Neural progenitor cell (in vitro differentiated cells): Measurements from ENCODE around the gene CANT1. TPM values are rescaled to one million over a fixed set of nuclear protein-coding genes. Genes with fewer than 3 reads are reported as not detected.

Experiments used
- DNase-seq: peaks from one replicate; pipeline ENCODE4 v3.0.0-alpha.2; 2016; ENCODE audit warnings: low spot score
- H2AFZ ChIP-seq: fragments of 200-600 bp; sonication (generic); replicated peaks from 2 replicates; pipeline ENCODE4 v1.6.1; 2016; ENCODE audit warnings: antibody characterized with exemption
- H3F3A ChIP-seq: fragments of 200-600 bp; sonication (generic); 2 replicates; pipeline ENCODE4 v1.6.1; 2016; ENCODE audit warnings: antibody characterized with exemption, low read depth
- H3K27ac ChIP-seq: fragments of 200-600 bp; sonication (generic); 2 replicates; pipeline ENCODE4 v1.5.1; 2016; ENCODE audit warnings: mild to moderate bottlenecking
- H3K27me3 ChIP-seq: fragments of 200-600 bp; sonication (generic); 2 replicates; pipeline ENCODE4 v1.6.1; 2016; ENCODE audit warnings: mild to moderate bottlenecking, moderate library complexity
- H3K36me3 ChIP-seq: fragments of 200-600 bp; sonication (generic); 2 replicates; pipeline ENCODE4 v1.5.1; 2016
- H3K4me1 ChIP-seq: fragments of 200-600 bp; sonication (generic); 2 replicates; pipeline ENCODE4 v1.6.1; 2016; ENCODE audit warnings: mixed run types
- H3K4me2 ChIP-seq: fragments of 200-600 bp; sonication (generic); 2 replicates; pipeline ENCODE4 v1.6.1; 2016
- H3K4me3 ChIP-seq: fragments of 200-600 bp; sonication (generic); 2 replicates; pipeline ENCODE4 v1.5.1; 2016
- H3K79me2 ChIP-seq: fragments of 200-600 bp; sonication (generic); 2 replicates; pipeline ENCODE4 v1.6.1; 2016; ENCODE audit warnings: low read depth
- H3K9ac ChIP-seq: fragments of 200-600 bp; sonication (generic); 2 replicates; pipeline ENCODE4 v1.6.1; 2016
- H3K9me3 ChIP-seq: fragments of 200-600 bp; sonication (generic); 2 replicates; pipeline ENCODE4 v1.5.1; 2016; ENCODE audit warnings: low read depth
- H4K20me1 ChIP-seq: fragments of 200-600 bp; sonication (generic); 2 replicates; pipeline ENCODE4 v1.6.1; 2016; ENCODE audit warnings: low read depth
- H3K27ac Mint-ChIP-seq: 3 replicates; pipeline ENCODE4 v1.8.0; 2021; ENCODE audit warnings: mixed read lengths
- H3K27me3 Mint-ChIP-seq: 2 replicates; pipeline ENCODE4 v1.8.0; 2022; ENCODE audit warnings: low read depth, mild to moderate bottlenecking, inconsistent platforms, moderate library complexity, mixed read lengths; ENCODE audit not compliant: insufficient read depth
- H3K36me3 Mint-ChIP-seq: 3 replicates; pipeline ENCODE4 v1.8.0; 2021; ENCODE audit warnings: mixed read lengths
- H3K4me1 Mint-ChIP-seq: 3 replicates; pipeline ENCODE4 v1.8.0; 2021; ENCODE audit warnings: mixed read lengths
- H3K4me3 Mint-ChIP-seq: 3 replicates; pipeline ENCODE4 v1.8.0; 2021; ENCODE audit warnings: mild to moderate bottlenecking, moderate library complexity, mixed read lengths
- H3K9me3 Mint-ChIP-seq: 3 replicates; pipeline ENCODE4 v1.8.0; 2020; ENCODE audit warnings: mixed read lengths
- CTCF ChIP-seq: fragments of 200-600 bp; sonication (generic); IDR thresholded peaks from 2 replicates; pipeline ENCODE4 v1.5.1; 2017; ENCODE audit warnings: antibody characterized with exemption, mild to moderate bottlenecking
- EZH2 ChIP-seq: fragments of 200-600 bp; sonication (generic); IDR thresholded peaks from 2 replicates; pipeline ENCODE4 v1.6.1; 2017; ENCODE audit warnings: antibody characterized with exemption, mild to moderate bottlenecking, moderate library complexity
- EZH2phosphoT487 ChIP-seq: fragments of 200-600 bp; sonication (generic); IDR thresholded peaks from 2 replicates; pipeline ENCODE4 v1.6.1; 2017; ENCODE audit warnings: antibody characterized with exemption
- total RNA-seq: library from RNA; depleted of rRNA; stranded (reverse); fragments of >200 nt; gene quantifications from 2 replicates; pipeline ENCODE4 v1.2.3, GENCODE V29; 2015; ENCODE audit warnings: low replicate concordance

CANT1 gene
- total RNA-seq, 1 donor from 2014 or later: 24.3 TPM

DNA sequence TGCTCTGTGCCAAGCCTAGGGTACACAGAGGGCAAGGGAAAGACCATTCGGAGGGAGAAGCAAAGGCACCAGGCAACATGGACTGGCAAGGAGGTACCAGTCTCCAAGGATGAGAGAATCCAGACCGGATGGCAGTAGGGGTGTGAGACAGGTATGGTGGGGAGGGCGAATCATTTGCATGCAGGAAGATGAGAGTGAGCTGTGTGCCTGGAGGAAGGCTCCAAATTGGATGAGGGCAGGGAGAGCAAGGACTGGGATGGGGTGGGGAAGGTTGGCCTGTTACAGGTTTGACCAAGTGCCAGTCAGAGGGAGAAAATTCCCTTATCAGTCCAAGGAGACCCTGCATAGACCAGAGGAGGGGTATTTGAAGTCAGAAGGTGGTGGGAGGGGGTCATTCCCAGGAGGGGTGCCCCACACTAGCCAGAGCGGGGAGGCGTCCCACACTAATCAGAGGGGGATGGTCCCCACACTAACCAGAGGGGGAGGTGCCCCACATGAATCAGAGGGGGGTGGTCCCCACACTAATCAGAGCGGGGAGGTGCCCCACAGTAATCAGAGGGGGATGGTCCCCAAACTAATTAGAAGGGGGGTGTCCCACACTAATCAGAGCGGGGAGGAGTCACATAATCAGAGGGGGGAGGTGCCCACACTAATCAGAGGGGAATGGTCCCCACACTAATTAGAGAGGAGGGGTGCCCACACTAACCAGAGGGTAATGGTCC lies 737 bp downstream of the CANT1 start:
- no peak for DNase-seq
- Histone ChIP-seq H2AFZ (peak overlapping the region; percentile 51), H3K4me2 (peak overlapping the region; percentile 98), H3K9me3 (peaks cover 6% of the 10 kb centered on the region), H3K79me2 (peaks cover 32% of the 10 kb centered on the region), H3K9ac (peak overlapping the region; percentile 84), H4K20me1 (peaks cover 34% of the 10 kb centered on the region), H3K27ac (no peak overlapping the region), H3F3A (no peaks in the 10 kb centered on the region), H3K36me3 (no peaks in the 10 kb centered on the region), H3K27me3 (no peaks in the 10 kb centered on the region), H3K4me1 (peaks cover 8% of the 10 kb centered on the region), H3K4me3 (peak overlapping the region; percentile 98)
- H3K4me1 Mint-ChIP-seq: peaks cover 27% of the 10 kb centered on the region
- peak overlapping the region; percentile 26 for H3K27ac Mint-ChIP-seq
- H3K4me3 Mint-ChIP-seq: peak overlapping the region; percentile 96
- peaks cover 18% of the 10 kb centered on the region for H3K9me3 Mint-ChIP-seq
- H3K36me3 Mint-ChIP-seq: no peaks in the 10 kb centered on the region
- no peak for TF ChIP-seq EZH2
- TF ChIP-seq CTCF: no peak
- no peak for TF ChIP-seq EZH2phosphoT487
- peaks cover 18% of the 10 kb centered on the region for H3K27me3 Mint-ChIP-seq

- H3K27ac ChIP-seq: no peak overlapping the region
- peak overlapping the region; percentile 51 for H3K27ac Mint-ChIP-seq
- H3K9me3 Mint-ChIP-seq: peaks cover 11% of the 10 kb centered on the region
- H4K20me1 ChIP-seq: peaks cover 44% of the 10 kb centered on the region
- no peaks in the 10 kb centered on the region for H3K36me3 Mint-ChIP-seq
- no peak overlapping the region for H3K4me2 ChIP-seq
- DNase-seq: no peak
- peak overlapping the region; percentile 96 for H3K4me3 Mint-ChIP-seq
- TF ChIP-seq CTCF (no peak), EZH2phosphoT487 (no peak), EZH2 (no peak)
- no peaks in the 10 kb centered on the region for H3K36me3 ChIP-seq
- no peaks in the 10 kb centered on the region for H3F3A ChIP-seq
- no peak overlapping the region for H3K4me3 ChIP-seq
- H3K27me3 ChIP-seq: no peaks in the 10 kb centered on the region
- H3K4me1 Mint-ChIP-seq: peaks cover 31% of the 10 kb centered on the region
- H3K27me3 Mint-ChIP-seq: peaks cover 15% of the 10 kb centered on the region
- no peaks in the 10 kb centered on the region for H3K9me3 ChIP-seq
- peaks cover 11% of the 10 kb centered on the region for H3K4me1 ChIP-seq
- no peak overlapping the region for H3K9ac ChIP-seq
- H3K79me2 ChIP-seq: peaks cover 32% of the 10 kb centered on the region
- no peak overlapping the region for H2AFZ ChIP-seq
Measured at GRCh38 chr17:79007504-79008381, 1.8 kb downstream of the CANT1 start.

GRCh38 chr17:79006794-79007503 lies 2.6 kb downstream of the CANT1 start:
- peaks cover 7% of the 10 kb centered on the region for H3K9me3 Mint-ChIP-seq
- no peak for DNase-seq
- peaks cover under 1% of the 10 kb centered on the region for H3K36me3 Mint-ChIP-seq
- Histone ChIP-seq H3K27me3 (no peaks in the 10 kb centered on the region), H3K79me2 (peaks cover 32% of the 10 kb centered on the region), H3K36me3 (no peaks in the 10 kb centered on the region), H4K20me1 (peaks cover 50% of the 10 kb centered on the region), H3K4me3 (no peak overlapping the region), H3K9ac (no peak overlapping the region), H3K27ac (no peak overlapping the region), H3K4me1 (peaks cover 11% of the 10 kb centered on the region), H3K4me2 (no peak overlapping the region), H3F3A (no peaks in the 10 kb centered on the region), H2AFZ (no peak overlapping the region), H3K9me3 (no peaks in the 10 kb centered on the region)
- H3K4me1 Mint-ChIP-seq: peaks cover 37% of the 10 kb centered on the region
- H3K4me3 Mint-ChIP-seq: peak overlapping the region; percentile 46
- no peak overlapping the region for H3K27ac Mint-ChIP-seq
- TF ChIP-seq CTCF (no peak), EZH2phosphoT487 (no peak), EZH2 (no peak)
- H3K27me3 Mint-ChIP-seq: peaks cover 14% of the 10 kb centered on the region
